HG03521 (cell line): ENCODE results near the gene HMGCS2.

Experiments used
- ATAC-seq: cut with Tn5 transposase; IDR thresholded peaks from one replicate; pipeline ENCODE4 v1.9.1; 2021; ENCODE audit warnings: mild to moderate bottlenecking, moderate library complexity; ENCODE audit not compliant: unreplicated experiment

The HMGCS2 gene

DNA sequence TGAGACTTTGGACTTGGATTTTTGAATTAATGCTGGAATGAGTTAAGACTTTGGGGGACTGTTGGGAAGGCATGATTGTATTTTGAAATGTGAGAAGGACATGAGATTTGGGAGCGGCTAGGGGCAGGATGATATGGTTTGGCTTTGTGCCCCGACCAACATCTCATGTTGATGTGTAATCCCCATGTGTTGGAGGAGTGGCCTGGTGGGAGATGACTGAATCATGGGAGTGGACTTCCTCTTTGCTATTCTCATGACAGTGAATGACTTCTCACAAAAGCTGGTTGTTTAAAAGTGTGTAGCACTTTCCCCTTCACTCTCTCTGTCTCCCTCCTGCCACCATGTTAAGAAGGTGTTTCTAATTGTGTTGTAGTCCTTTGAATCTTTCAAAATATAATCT, 66.3 kb downstream of the HMGCS2 start:
- ATAC-seq: no peak

DNA sequence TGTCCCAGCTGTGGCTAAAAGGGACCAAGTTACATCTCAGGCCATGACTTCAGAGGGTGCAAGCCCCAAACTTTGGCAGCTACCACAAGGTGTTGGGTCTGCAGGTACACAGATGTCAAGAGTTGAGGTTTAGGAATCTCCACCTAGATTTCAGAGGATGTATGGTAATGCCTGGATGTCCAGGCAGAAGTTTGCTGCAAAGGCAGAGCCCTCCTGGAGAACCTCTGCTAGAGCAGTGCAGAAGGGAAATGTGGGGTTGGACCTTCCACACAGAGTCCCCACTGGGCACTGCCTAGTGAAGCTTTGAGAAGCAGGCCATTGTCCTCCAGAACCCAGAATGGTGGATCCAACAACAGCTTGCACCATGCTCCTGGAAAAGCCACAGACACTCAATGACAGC, 67.0 kb downstream of the HMGCS2 start:
- ATAC-seq: no peak

DNA sequence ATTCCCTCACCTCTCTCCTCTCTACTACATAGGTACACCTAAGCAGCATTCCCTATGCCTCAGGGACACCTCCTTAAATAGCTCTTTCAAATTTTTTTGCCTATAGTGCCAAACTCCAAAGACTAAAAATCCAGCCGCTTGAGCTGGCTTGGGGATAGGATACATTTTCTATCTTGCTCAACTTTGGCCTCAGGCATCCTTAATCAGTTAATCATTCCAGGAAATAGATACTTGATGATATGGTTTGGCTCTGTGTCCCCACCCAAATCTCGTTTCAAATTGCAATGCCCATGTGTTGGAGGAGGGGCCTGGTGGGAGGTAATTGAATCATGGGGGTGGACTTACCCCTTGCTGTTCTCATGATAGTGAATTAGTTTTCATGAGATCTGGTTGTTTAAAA, 68.4 kb downstream of the HMGCS2 start:
- ATAC-seq: no peak
